GM20431 (cell line): ENCODE results near the gene DDX41.

Experiments used
- in situ Hi-C: fragments of 300-500 bp; cut with MseI, MboI; formaldehyde crosslinking; loops from one replicate; pipeline ENCODE4 v1.15.0; 2020; ENCODE audit warnings: low sequenced_read_pairs; ENCODE audit not compliant: unreplicated experiment

The DDX41 gene

GRCh38 chr5:177500685-177501522 lies 15.9 kb downstream of the DDX41 start:
- in situ Hi-C loops, result no loop called here

GRCh38 chr5:177499842-177500241 lies 16.9 kb downstream of the DDX41 start:
- in situ Hi-C loops, result no loop called here

GRCh38 chr5:177498013-177498787 lies 18.6 kb downstream of the DDX41 start:
- in situ Hi-C loops, result no loop called here

- in situ Hi-C loops, result no loop called here
These were observed 19.3 kb downstream of the DDX41 start, which contains the start of gene PDLIM7 for GRCh38 chr5:177497292-177498012. Gene PDLIM7 (minus strand): TSS chr5:177497604. CDS start chr5:177496512, 1,092 bp downstream.

GRCh38 chr5:177496727-177497291 lies 20.0 kb downstream of the DDX41 start:
- in situ Hi-C loops, result no loop called here

GRCh38 chr5:177496070-177496726 lies 20.6 kb downstream of the DDX41 start:
- in situ Hi-C loops, result no loop called here

GRCh38 chr5:177495243-177496060 lies 21.3 kb downstream of the DDX41 start:
- in situ Hi-C loops, result no loop called here

GRCh38 chr5:177494346-177495195 lies 22.2 kb downstream of the DDX41 start:
- in situ Hi-C loops, result no loop called here

GRCh38 chr5:177493795-177494345 lies 22.9 kb downstream of the DDX41 start:
- in situ Hi-C loops, result no loop called here

- in situ Hi-C loops, result no loop called here
These were observed 23.9 kb downstream of the DDX41 start for GRCh38 chr5:177492841-177493240.

- in situ Hi-C loops, result no loop called here
These were observed 24.6 kb downstream of the DDX41 start for GRCh38 chr5:177491983-177492746.

GRCh38 chr5:177491429-177491945 lies 25.3 kb downstream of the DDX41 start:
- in situ Hi-C loops, result no loop called here

- in situ Hi-C loops, result no loop called here
These were observed 25.8 kb downstream of the DDX41 start for GRCh38 chr5:177490992-177491391.

GRCh38 chr5:177490311-177490991 lies 26.3 kb downstream of the DDX41 start:
- in situ Hi-C loops, result no loop called here

- in situ Hi-C loops, result no loop called here
These were observed 27.5 kb downstream of the DDX41 start for GRCh38 chr5:177489119-177489716.

- in situ Hi-C loops, result no loop called here
These were observed 28.8 kb downstream of the DDX41 start for GRCh38 chr5:177487975-177488374.
